K562 (cell line): Measurements from ENCODE around the gene CRELD2. TPM values are rescaled to one million over a fixed set of nuclear protein-coding genes. Genes with fewer than 3 reads are reported as not detected.

Source experiments
- ATAC-seq: fragments of 200-7000 bp; cut with Tn5 transposase; 3 replicates; pipeline ENCODE4 v1.9.1; 2020; ENCODE audit warnings: moderate library complexity
- BruUV-seq: library from RNA; stranded (reverse); fragments of 400-500 nt; replicated peaks from 2 replicates; lab custom pipeline; 2021; lab: Mats Ljungman, UMichigan
- CTCF ChIA-PET: fragments of 300-600 bp; formaldehyde crosslinking; extraction: SDS; loops from one replicate; lab custom pipeline; 2021; ENCODE audit warnings: low intra/inter-chr PET ratio; lab: Yijun Ruan, JAX
- POLR2A ChIA-PET: fragments of 300-600, 350-650 bp; sonication (Branson Sonifier 250); formaldehyde crosslinking; extraction: SDS; loops from one replicate; lab custom pipeline; 2021; ENCODE audit warnings: antibody characterized with exemption, inconsistent platforms; lab: Yijun Ruan, JAX
- DNase-seq, 4 experiments: peaks; one replicate each; pipeline versions ENCODE4 v3.0.0 to v3.0.0-alpha.2; 2011 to 2018; ENCODE audit warnings: low spot score in 3 of 4, mixed read lengths in 3 of 4; ENCODE audit errors: extremely low read depth in 1 of 4
- FAIRE-seq: peaks from 2 replicates; lab custom pipeline; 2011; peaks lifted over from hg19 to GRCh38; lab: Jason Lieb, UNC
- H2AFZ ChIP-seq: 2 replicates; pipeline ENCODE4 v1.6.0; 2011; ENCODE audit warnings: low read depth, low read length, control low read depth, inconsistent platforms
- H3K27ac ChIP-seq: fragments of 200-600 bp; 3 replicates; pipeline ENCODE4 v1.8.0; 2011; ENCODE audit warnings: low read depth, mild to moderate bottlenecking, control low read depth, inconsistent platforms, low read length, moderate library complexity, mixed read lengths; ENCODE audit errors: extremely low read depth
- H3K27me3 ChIP-seq, 2 experiments: fragments of 300-600 bp in 1 of 2; 2 replicates in 1 of 2; 3 replicates in 1 of 2; pipeline versions ENCODE4 v1.6.0 to v1.8.0; 2011; ENCODE audit warnings: inconsistent platforms in 2 of 2, low read length in 2 of 2, mild to moderate bottlenecking in 1 of 2, mixed read lengths in 1 of 2, moderate library complexity in 1 of 2; ENCODE audit not compliant: control insufficient read depth in 2 of 2, insufficient read depth in 2 of 2
- H3K36me3 ChIP-seq: fragments of 300-600 bp; 3 replicates; pipeline ENCODE4 v1.8.0; 2011; ENCODE audit warnings: mild to moderate bottlenecking, low read length, inconsistent platforms; ENCODE audit not compliant: control insufficient read depth, insufficient read depth
- H3K4me1 ChIP-seq, 2 experiments: fragments of 200-600 bp in 1 of 2; replicated peaks in 1 of 2; 2 replicates in 1 of 2; 3 replicates in 1 of 2; pipeline versions ENCODE4 v1.5.1 to v1.8.0; 2011; ENCODE audit warnings: inconsistent platforms in 2 of 2, low read length in 2 of 2, mild to moderate bottlenecking in 1 of 2, mixed read lengths in 1 of 2, moderate library complexity in 1 of 2; ENCODE audit not compliant: control insufficient read depth in 2 of 2, insufficient read depth in 2 of 2
- H3K4me2 ChIP-seq: 2 replicates; pipeline ENCODE4 v1.6.1; 2011; ENCODE audit warnings: low read length, control low read depth, inconsistent platforms, mixed read lengths; ENCODE audit not compliant: insufficient read depth
- H3K4me3 ChIP-seq: fragments of 200-600 bp; sonication (generic), shearing (Covaris generic); 2 replicates; pipeline ENCODE4 v1.5.1; 2016; ENCODE audit warnings: control low read depth, inconsistent platforms
- H3K79me2 ChIP-seq: fragments of 200-600 bp; 3 replicates; pipeline ENCODE4 v1.8.0; 2011; ENCODE audit warnings: low read length, inconsistent platforms; ENCODE audit not compliant: control insufficient read depth, insufficient read depth
- H3K9ac ChIP-seq, 2 experiments: 2 replicates each; pipeline versions ENCODE4 v1.6.0 to v1.6.1; 2011; ENCODE audit warnings: low read depth in 2 of 2, low read length in 2 of 2, control low read depth in 1 of 2, inconsistent platforms in 1 of 2, mild to moderate bottlenecking in 1 of 2, mixed read lengths in 1 of 2; ENCODE audit not compliant: insufficient read depth in 1 of 2
- H3K9me1 ChIP-seq: one replicate; pipeline ENCODE4 v1.6.0; 2011; ENCODE audit warnings: inconsistent platforms, mild to moderate bottlenecking, low read length, moderate library complexity; ENCODE audit not compliant: control insufficient read depth, insufficient read depth
- H3K9me3 ChIP-seq: replicated peaks from 2 replicates; pipeline ENCODE4 v1.5.1; 2011; ENCODE audit warnings: low read depth, low read length, inconsistent platforms; ENCODE audit not compliant: control insufficient read depth, insufficient read depth
- H4K20me1 ChIP-seq: replicated peaks from 2 replicates; pipeline ENCODE4 v1.6.1; 2011; ENCODE audit warnings: low read length, inconsistent platforms, mixed read lengths; ENCODE audit not compliant: control insufficient read depth, insufficient read depth
- CCNT2 ChIP-seq: IDR thresholded peaks from 2 replicates; pipeline ENCODE4 v1.6.1; 2011; ENCODE audit warnings: borderline replicate concordance, low read depth, mild to moderate bottlenecking, moderate library complexity, mixed read lengths, low read length; ENCODE audit not compliant: insufficient read length; ENCODE audit errors: extremely low read depth
- MTA1 ChIP-seq: fragments of 450-650 bp; IDR thresholded peaks from 2 replicates; pipeline ENCODE4 v1.6.1; 2017; ENCODE audit warnings: borderline replicate concordance
- NCOA4 ChIP-seq: fragments of 450-650 bp; IDR thresholded peaks from 2 replicates; pipeline ENCODE4 v1.6.1; 2018; ENCODE audit warnings: mild to moderate bottlenecking; ENCODE audit not compliant: partially characterized antibody
- SREBF1 ChIP-seq: fragments of 150-350 bp; IDR thresholded peaks from 2 replicates; pipeline ENCODE4 v1.6.1; 2014; ENCODE audit warnings: antibody characterized with exemption, low read depth, low read length, borderline replicate concordance
- SREBF2 ChIP-seq: sonication (generic); formaldehyde crosslinking; IDR thresholded peaks from 2 replicates; pipeline ENCODE4 v1.4.0; 2020; ENCODE audit warnings: mild to moderate bottlenecking, missing genetic modification reagents
- ZNF239 ChIP-seq: fragments of 250-450 bp; sonication (Bioruptor Pico); IDR thresholded peaks from 2 replicates; pipeline ENCODE4 v1.4.0; 2020; ENCODE audit warnings: mild to moderate bottlenecking
- WGBS: fragments of 100-300 bp; shearing (Covaris generic); methylation state at CpG from one replicate; pipeline ENCODE4 v1.1.6; 2016; ENCODE audit warnings: low coverage, mixed read lengths; ENCODE audit not compliant: insufficient coverage; ENCODE audit errors: missing lambda C conversion rate; 5-methylcytosine and 5-hydroxymethylcytosine counted together
- in situ Hi-C: fragments of 300-500 bp; cut with MboI; formaldehyde crosslinking; loops from 4 replicates; pipeline ENCODE4 v1.15.0; 2018; ENCODE audit warnings: inconsistent platforms, mixed read lengths
- intact Hi-C: fragments of 100-400 bp; cut with micrococcal nuclease; formaldehyde crosslinking; loops from 2 replicates; pipeline ENCODE4 v1.14.2; 2022
- polyA plus RNA-seq, 8 experiments: library from polyadenylated mRNA; depleted of rRNA in 4 of 8; stranded (reverse) in 5 of 8; unstranded in 3 of 8; fragments of >200 nt; fragmentation: Nextera tagmentation in 2 of 8; fragmentation: Illumina TruSeq in 1 of 8; extraction: Ambion mirVana in 2 of 8; extraction: Trizol in 1 of 8; gene quantifications; 2 replicates each; pipeline versions ENCODE4 v1.2.1 to v1.2.3, GENCODE V29; 2011 to 2014; ENCODE audit warnings: inconsistent platforms in 1 of 8, missing spikeins in 1 of 8
- total RNA-seq, 7 experiments: library from RNA; depleted of rRNA in 6 of 7; stranded (reverse); fragments of >200 nt in 6 of 7; fragmentation: Illumina TruSeq in 2 of 7; extraction: Trizol in 2 of 7; gene quantifications; 2 replicates each; pipeline versions ENCODE4 v1.2.1 to v1.2.3, GENCODE V29; 2011 to 2021; ENCODE audit warnings: low replicate concordance in 1 of 7
- TF ChIP-seq, protein P1 (sequence below): fragments of 450-650 bp; formaldehyde crosslinking; IDR thresholded peaks from 2 replicates; pipeline ENCODE4 v1.4.0; 2022; ENCODE audit warnings: missing genetic modification characterization

CRELD2 gene
- total and polyA plus RNA-seq, 9 of the 15 experiments (the other 6 are each of a cell fraction or from before 2014, with no cell fraction given), result 0.96 to 25.3 (median 8.8) TPM

DNA sequence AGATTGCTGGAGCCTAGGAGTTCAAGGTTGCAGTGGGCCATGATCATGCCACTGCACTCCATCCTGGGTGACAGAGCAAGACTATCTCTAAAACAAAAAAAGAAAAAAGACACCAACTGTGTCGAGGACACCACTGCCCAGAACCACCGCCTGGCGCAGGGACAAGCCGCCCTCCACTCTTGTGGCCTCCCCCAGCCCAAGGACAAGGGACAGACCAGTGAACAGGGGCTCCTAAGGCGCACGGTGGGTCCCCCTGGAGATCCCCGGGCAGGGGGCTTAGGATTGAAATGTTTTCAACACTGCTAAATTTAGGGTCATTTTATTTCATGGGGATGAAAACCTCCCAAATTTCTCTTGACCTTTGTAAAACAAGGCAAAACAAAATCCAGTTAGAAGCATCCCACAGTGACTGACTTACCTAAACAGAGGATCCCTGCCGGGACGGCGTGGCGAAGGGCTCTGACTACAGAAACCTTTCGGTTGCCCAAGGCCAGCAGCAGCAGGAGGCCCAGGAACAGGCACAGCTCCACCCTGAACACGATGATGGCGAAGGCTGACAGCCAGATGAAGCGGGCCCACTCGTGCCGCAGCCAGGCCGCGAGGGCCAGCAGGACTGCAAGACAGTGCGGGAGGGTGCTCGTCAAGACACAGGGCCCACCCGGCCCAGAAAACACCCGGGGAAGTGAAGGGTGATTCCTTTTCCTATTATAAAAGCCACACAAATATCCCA lies 8.8 kb upstream of the CRELD2 start:
- H3K27me3 ChIP-seq, result no peaks in the 10 kb centered on the region
- H3K27ac ChIP-seq, result no peak overlapping the region
- BruUV-seq, result no TSS peak
- FAIRE-seq (no peak), DNase-seq (no peak), ATAC-seq (no peak)
- WGBS, result 89% methylated on average over 22 of the region's 23 CpGs
- no peak overlapping the region for H3K9ac ChIP-seq
- TF ChIP-seq MTA1 (no peak), CCNT2 (no peak), SREBF2 (CRISPR knock-in tag) (no peak), SREBF1 (no peak), ZNF239 (CRISPR knock-in tag) (no peak), NCOA4 (no peak)
- TF ChIP-seq, protein P1, sequence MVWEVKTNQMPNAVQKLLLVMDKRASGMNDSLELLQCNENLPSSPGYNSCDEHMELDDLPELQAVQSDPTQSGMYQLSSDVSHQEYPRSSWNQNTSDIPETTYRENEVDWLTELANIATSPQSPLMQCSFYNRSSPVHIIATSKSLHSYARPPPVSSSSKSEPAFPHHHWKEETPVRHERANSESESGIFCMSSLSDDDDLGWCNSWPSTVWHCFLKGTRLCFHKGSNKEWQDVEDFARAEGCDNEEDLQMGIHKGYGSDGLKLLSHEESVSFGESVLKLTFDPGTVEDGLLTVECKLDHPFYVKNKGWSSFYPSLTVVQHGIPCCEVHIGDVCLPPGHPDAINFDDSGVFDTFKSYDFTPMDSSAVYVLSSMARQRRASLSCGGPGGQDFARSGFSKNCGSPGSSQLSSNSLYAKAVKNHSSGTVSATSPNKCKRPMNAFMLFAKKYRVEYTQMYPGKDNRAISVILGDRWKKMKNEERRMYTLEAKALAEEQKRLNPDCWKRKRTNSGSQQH (CRISPR knock-in tag), result no peak
- H3K79me2 ChIP-seq, result no peaks in the 10 kb centered on the region
- peaks cover 0 to 12% of the 10 kb centered on the region in 2 experiments; a peak in 1 of 5 replicates for H3K4me1 ChIP-seq
- POLR2A ChIA-PET, result no interaction called here
- CTCF ChIA-PET, result no interaction called here
- no peak overlapping the region for H3K4me2 ChIP-seq
- H3K4me3 ChIP-seq, result no peak overlapping the region
- intact Hi-C loops, result no loop called here
- no peaks in the 10 kb centered on the region for H4K20me1 ChIP-seq
- no peaks in the 10 kb centered on the region for H3K9me3 ChIP-seq
- H2AFZ ChIP-seq, result no peak overlapping the region
- in situ Hi-C loops, result loop anchor here (10.0 kb wide), 1 partner anchor 85 kb away; the partner anchor contains the start of gene BRD1
- H3K9me1 ChIP-seq, result no peaks in the 10 kb centered on the region
- H3K36me3 ChIP-seq, result peaks cover 18% of the 10 kb centered on the region; the same call in 2 of the 3 replicates
